ENCODE results near the gene PSME1.
"Not testable (repeated sequence)": the region's sequence is repeated elsewhere in the genome, so short reads cannot be mapped to it uniquely, and the experiment has no call there.

Gene PSME1

DNA sequence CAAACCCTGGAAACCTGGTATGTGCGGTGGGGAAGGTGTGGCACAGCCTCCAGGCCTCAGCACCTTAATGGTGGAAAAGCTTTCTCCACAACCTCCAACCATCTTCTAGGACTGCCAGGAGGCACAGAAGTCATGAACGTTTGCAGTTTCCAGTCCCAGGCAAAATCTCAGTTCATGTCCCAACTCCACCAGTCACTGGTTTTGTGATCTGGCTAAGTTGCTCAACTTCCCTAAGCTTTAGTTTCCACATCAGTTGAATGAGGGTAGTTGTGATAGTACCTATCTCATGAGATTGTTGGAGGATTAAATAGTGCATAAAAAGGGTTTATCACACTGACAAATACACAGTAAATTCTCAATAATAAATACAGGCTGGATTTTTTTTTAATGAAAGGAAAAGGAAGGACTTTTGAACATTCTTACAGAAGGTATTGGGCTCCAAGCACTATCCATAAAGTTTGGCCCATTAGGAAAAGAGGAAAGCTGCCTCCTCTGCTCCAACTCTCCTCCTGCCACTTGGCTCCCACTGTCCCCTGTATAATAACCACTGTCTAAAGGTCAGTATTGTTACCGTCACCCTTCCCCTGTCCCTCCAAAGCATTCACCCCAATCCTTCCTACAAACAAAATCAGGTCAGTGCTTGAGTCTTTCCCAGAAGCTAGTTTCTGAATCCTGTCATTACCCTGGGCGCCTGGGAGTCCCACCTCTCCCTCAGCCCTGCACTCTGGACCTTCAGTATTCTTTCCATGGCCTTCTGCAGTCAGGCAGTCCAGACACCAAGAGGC, 35.6 kb upstream of the PSME1 start:
- Histone ChIP-seq H4K20me1 (peaks cover 0 to 78% (median 5%) of the 10 kb centered on the region in 11 experiments; a peak in 9 of 22 replicates), H3K27me3 (no peaks in the 10 kb centered on the region), H3K27ac (0 out of 22 replicates have a peak overlapping the region, but pooled peaks of 1 of the 11 experiments have one; percentile 2), H3K9me3 (replicated peaks in 1 of 11) (peaks cover 0 to 28% (median 22%) of the 10 kb centered on the region in 11 experiments; a peak in 17 of 22 replicates), H3K9ac (peak overlapping the region in 2 of 11 experiments; percentile 3 to 7; a peak in 1 of 22 replicates), H3K4me3 (no peak overlapping the region), H3K4me2 (peak overlapping the region in 1 of 11 experiments; percentile 20; a peak in 1 of 22 replicates), H3K36me3 (peaks cover 85 to 97% (median 90%) of the 10 kb centered on the region in 11 experiments), H3K4me1 (peaks cover 13 to 37% (median 21%) of the 10 kb centered on the region in 10 experiments)
- TF ChIP-seq Cebpa-rat (IDR thresholded peaks at IDR 0.05) = no peak

DNA sequence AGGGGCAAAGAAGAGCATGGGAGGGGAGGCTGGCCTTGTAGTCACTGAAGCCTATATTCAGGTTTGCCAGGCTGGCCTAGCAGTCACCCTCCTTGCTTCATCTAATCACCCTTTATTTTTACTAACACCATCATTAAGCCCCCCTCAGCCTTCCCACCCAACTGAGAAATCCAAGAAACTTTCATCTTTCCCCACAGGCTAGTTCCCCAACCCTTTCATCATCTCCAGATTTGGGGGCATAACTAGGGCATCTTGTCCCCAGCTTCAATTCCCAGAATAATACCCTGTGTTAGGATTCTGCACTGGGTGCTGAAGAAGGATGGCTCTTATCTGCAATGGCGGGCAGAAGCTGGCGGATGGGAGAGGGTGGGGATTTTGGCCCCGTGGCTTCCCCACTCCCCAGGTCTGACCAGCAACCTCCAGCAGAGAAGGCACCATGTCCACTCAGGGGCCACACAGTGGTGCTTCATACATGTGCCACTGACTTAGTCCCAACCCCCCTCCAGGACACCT, 35.0 kb upstream of the PSME1 start:
- Histone ChIP-seq H3K4me1 (peaks cover 7 to 37% (median 15%) of the 10 kb centered on the region in 10 experiments), H3K9me3 (replicated peaks in 1 of 11) (peaks cover 0 to 28% (median 22%) of the 10 kb centered on the region in 11 experiments; a peak in 17 of 22 replicates), H3K36me3 (peaks cover 85 to 95% (median 90%) of the 10 kb centered on the region in 11 experiments), H4K20me1 (peaks cover 0 to 73% (median 5%) of the 10 kb centered on the region in 11 experiments; a peak in 9 of 22 replicates), H3K27me3 (no peaks in the 10 kb centered on the region), H3K27ac (no peak overlapping the region), H3K4me2 (no peak overlapping the region), H3K4me3 (no peak overlapping the region), H3K9ac (peak overlapping the region in 1 of 11 experiments; percentile 7; a peak in 1 of 22 replicates)
- no peak for TF ChIP-seq Cebpa-rat (IDR thresholded peaks at IDR 0.05)

GRCh38 chr14:24102357-24103048, 33.5 kb upstream of the PSME1 start:
- no peak overlapping the region for H3K9ac ChIP-seq
- peaks cover 74 to 80% (median 78%) of the 10 kb centered on the region in 11 experiments for H3K36me3 ChIP-seq
- H4K20me1 ChIP-seq = peaks cover 0 to 58% (median 5%) of the 10 kb centered on the region in 11 experiments; a peak in 8 of 22 replicates
- no peak overlapping the region for H3K4me3 ChIP-seq
- peaks cover 0 to 37% (median 6%) of the 10 kb centered on the region in 10 experiments; a peak in 10 of 20 replicates for H3K4me1 ChIP-seq
- no peak overlapping the region for H3K27ac ChIP-seq
- H3K27me3 ChIP-seq = no peaks in the 10 kb centered on the region
- H3K9me3 ChIP-seq (replicated peaks in 1 of 11) = peaks cover 0 to 28% (median 22%) of the 10 kb centered on the region in 11 experiments; a peak in 17 of 22 replicates
- no peak overlapping the region for H3K4me2 ChIP-seq
- no peak for TF ChIP-seq Cebpa-rat (IDR thresholded peaks at IDR 0.05)

DNA sequence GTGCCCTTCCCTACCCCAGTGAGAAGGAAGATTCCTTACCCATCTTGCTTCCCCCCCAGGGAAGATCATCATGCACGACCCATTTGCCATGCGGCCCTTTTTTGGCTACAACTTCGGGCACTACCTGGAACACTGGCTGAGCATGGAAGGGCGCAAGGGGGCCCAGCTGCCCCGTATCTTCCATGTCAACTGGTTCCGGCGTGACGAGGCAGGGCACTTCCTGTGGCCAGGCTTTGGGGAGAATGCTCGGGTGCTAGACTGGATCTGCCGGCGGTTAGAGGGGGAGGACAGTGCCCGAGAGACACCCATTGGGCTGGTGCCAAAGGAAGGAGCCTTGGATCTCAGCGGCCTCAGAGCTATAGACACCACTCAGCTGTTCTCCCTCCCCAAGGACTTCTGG, 32.5 kb upstream of the PSME1 start:
- Histone ChIP-seq H3K4me3 (no peak overlapping the region), H3K27me3 (no peaks in the 10 kb centered on the region), H4K20me1 (peaks cover 0 to 49% (median 5%) of the 10 kb centered on the region in 11 experiments; a peak in 8 of 22 replicates), H3K9me3 (replicated peaks in 1 of 11) (peaks cover 0 to 28% (median 22%) of the 10 kb centered on the region in 11 experiments; a peak in 17 of 22 replicates), H3K9ac (no peak overlapping the region), H3K4me1 (peaks cover 0 to 38% (median 8%) of the 10 kb centered on the region in 10 experiments; a peak in 11 of 20 replicates), H3K4me2 (no peak overlapping the region), H3K36me3 (peaks cover 64 to 71% (median 68%) of the 10 kb centered on the region in 11 experiments), H3K27ac (no peak overlapping the region)
- no peak for TF ChIP-seq Cebpa-rat (IDR thresholded peaks at IDR 0.05)

- H3K4me3 ChIP-seq, H3K27me3 ChIP-seq: not testable (repeated sequence)
- Histone ChIP-seq H3K4me1 (peaks cover 13 to 36% (median 21%) of the 10 kb centered on the region in 10 experiments), H3K9ac (peak overlapping the region in 1 of 11 experiments; percentile 58; a peak in 1 of 22 replicates), H3K9me3 (replicated peaks in 1 of 11) (peaks cover 0 to 28% (median 22%) of the 10 kb centered on the region in 11 experiments; a peak in 17 of 22 replicates), H4K20me1 (peaks cover 0 to 26% (median 0%) of the 10 kb centered on the region in 11 experiments; a peak in 2 of 22 replicates), H3K36me3 (peaks cover 42 to 48% (median 46%) of the 10 kb centered on the region in 11 experiments), H3K4me2 (peak overlapping the region in 2 of 11 experiments; percentile 33 to 70; a peak in 3 of 22 replicates), H3K27ac (peak overlapping the region in 1 of 11 experiments; percentile 5; a peak in 1 of 22 replicates)
Observed at GRCh38 chr14:24105609-24106239, 30.3 kb upstream of the PSME1 start.

- H3K4me1 ChIP-seq = peaks cover 17 to 43% (median 23%) of the 10 kb centered on the region in 10 experiments
- peak overlapping the region in 1 of 11 experiments; percentile 5; a peak in 1 of 22 replicates for H3K27ac ChIP-seq
- H4K20me1 ChIP-seq = peaks cover 0 to 15% (median 0%) of the 10 kb centered on the region in 11 experiments; a peak in 1 of 22 replicates
- no peak overlapping the region for H3K4me3 ChIP-seq
- H3K27me3 ChIP-seq = no peaks in the 10 kb centered on the region
- no peak for TF ChIP-seq Cebpa-rat (IDR thresholded peaks at IDR 0.05)
- H3K9ac ChIP-seq = 0 out of 22 replicates have a peak overlapping the region, but pooled peaks of 1 of the 11 experiments have one; percentile 58
- H3K36me3 ChIP-seq = peaks cover 31 to 40% (median 35%) of the 10 kb centered on the region in 11 experiments
- peaks cover 0 to 28% (median 22%) of the 10 kb centered on the region in 11 experiments; a peak in 17 of 22 replicates for H3K9me3 ChIP-seq (replicated peaks in 1 of 11)
- H3K4me2 ChIP-seq = peak overlapping the region in 1 of 11 experiments; percentile 70; a peak in 1 of 22 replicates
Observed at GRCh38 chr14:24106672-24107271, 29.2 kb upstream of the PSME1 start.

DNA sequence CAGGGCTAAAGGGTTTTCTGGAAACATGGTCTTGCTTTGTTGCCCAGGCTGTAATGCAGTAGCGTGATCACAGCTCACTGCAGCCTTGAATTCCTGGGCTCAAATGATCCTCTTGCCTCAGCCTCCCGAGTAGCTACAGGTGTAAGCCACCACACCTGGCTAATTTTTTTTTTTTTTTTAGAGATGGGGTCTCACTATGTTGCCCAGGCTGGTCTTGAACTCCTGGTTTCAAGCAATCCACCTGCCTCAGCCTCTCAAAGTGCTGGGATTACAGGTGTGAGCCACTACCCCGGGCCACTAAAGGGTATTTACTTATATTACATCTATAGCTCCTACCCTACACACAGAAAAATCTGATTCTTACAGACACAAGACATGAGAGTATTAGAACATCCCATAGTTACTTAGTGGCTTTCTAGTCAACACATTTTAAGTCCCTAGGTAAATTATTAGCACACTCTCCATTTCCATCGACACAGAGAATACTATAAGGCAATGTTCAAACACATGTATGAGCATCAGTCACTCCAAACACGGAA, 27.6 kb upstream of the PSME1 start:
- Histone ChIP-seq H3K9me3 (replicated peaks in 1 of 11) (peaks cover 0 to 19% (median 15%) of the 10 kb centered on the region in 11 experiments; a peak in 17 of 22 replicates), H3K36me3 (peaks cover 15 to 23% (median 19%) of the 10 kb centered on the region in 11 experiments), H3K27me3 (no peaks in the 10 kb centered on the region), H3K4me3 (no peak overlapping the region), H3K4me2 (peak overlapping the region in 2 of 11 experiments; percentile 4 to 17; a peak in 3 of 22 replicates), H3K9ac (no peak overlapping the region), H3K27ac (peak overlapping the region in 3 of 11 experiments; percentile 12 to 46 (median 45); a peak in 1 of 22 replicates), H4K20me1 (peaks cover 0 to 4% (median 0%) of the 10 kb centered on the region in 11 experiments; a peak in 1 of 22 replicates), H3K4me1 (peaks cover 19 to 45% (median 26%) of the 10 kb centered on the region in 10 experiments)
- no peak for TF ChIP-seq Cebpa-rat (IDR thresholded peaks at IDR 0.05)

Data from BLaER1 treated with 17β-estradiol and CSF1 and Interleukin-3, amounts not matched to agents 10 nM and 100 nM (cell line).